HepG2 (cell line): ENCODE results near the gene STK32C. TPM values are rescaled to one million over a fixed set of nuclear protein-coding genes. Genes with fewer than 3 reads are reported as not detected.

Experiments
- ATAC-seq: fragments of 200-7000 bp; cut with Tn5 transposase; 3 replicates; pipeline ENCODE4 v1.9.1; 2020; ENCODE audit warnings: mild to moderate bottlenecking, moderate library complexity
- BruUV-seq: library from RNA; stranded (reverse); fragments of 400-500 nt; replicated peaks from 2 replicates; lab custom pipeline; 2021; lab: Mats Ljungman, UMichigan
- CTCF ChIA-PET: fragments of 300-600 bp; formaldehyde crosslinking; extraction: SDS; loops from one replicate; lab custom pipeline; 2021; ENCODE audit warnings: low total read pairs, inconsistent platforms, low intra/inter-chr PET ratio; lab: Yijun Ruan, JAX
- POLR2A ChIA-PET: fragments of 350-600 bp; sonication (Branson Sonifier 250); formaldehyde crosslinking; loops from one replicate; lab custom pipeline; 2020; ENCODE audit warnings: antibody characterized with exemption, inconsistent platforms; lab: Yijun Ruan, JAX
- DNase-seq: peaks from one replicate; pipeline ENCODE4 v3.0.0-alpha.2; 2015; ENCODE audit warnings: low spot score
- FAIRE-seq: peaks from 3 replicates; lab custom pipeline; 2011; peaks lifted over from hg19 to GRCh38; lab: Jason Lieb, UNC
- H2AFZ ChIP-seq: one replicate; pipeline ENCODE4 v1.6.1; 2011; ENCODE audit warnings: low read length, inconsistent platforms
- H3K27ac ChIP-seq: fragments of 300-600 bp; 3 replicates; pipeline ENCODE4 v1.8.0; 2011; ENCODE audit warnings: mixed run types, mild to moderate bottlenecking, mixed read lengths, low read length, inconsistent platforms; ENCODE audit not compliant: insufficient read depth; ENCODE audit errors: extremely low read length
- H3K27me3 ChIP-seq, 2 experiments: fragments of 200-600 bp in 1 of 2; 2 replicates in 1 of 2; 3 replicates in 1 of 2; pipeline versions ENCODE4 v1.6.0 to v1.8.0; 2011; ENCODE audit warnings: low read length in 2 of 2, mild to moderate bottlenecking in 2 of 2, moderate library complexity in 2 of 2, inconsistent platforms in 1 of 2; ENCODE audit not compliant: insufficient read depth in 2 of 2, control insufficient read depth in 1 of 2
- H3K36me3 ChIP-seq, 2 experiments: fragments of 200-600 bp in 1 of 2; replicated peaks in 1 of 2; 2 replicates in 1 of 2; 3 replicates in 1 of 2; pipeline versions ENCODE4 v1.5.1 to v1.8.0; 2011; ENCODE audit warnings: low read length in 2 of 2, inconsistent platforms in 1 of 2; ENCODE audit not compliant: insufficient read depth in 2 of 2, control insufficient read depth in 1 of 2
- H3K4me1 ChIP-seq: 2 replicates; pipeline ENCODE4 v1.5.1; 2012; ENCODE audit warnings: low read length, inconsistent platforms; ENCODE audit not compliant: insufficient read depth
- H3K4me2 ChIP-seq: 2 replicates; pipeline ENCODE4 v1.6.0; 2011; ENCODE audit warnings: low read depth, low read length, inconsistent platforms
- H3K4me3 ChIP-seq, 3 experiments: fragments of 200-600 bp in 1 of 3; sonication (generic), shearing (Covaris generic) in 1 of 3; replicated peaks in 1 of 3; 2 replicates each; pipeline ENCODE4 v1.5.1; 2011 to 2016; ENCODE audit warnings: low read length in 3 of 3, inconsistent platforms in 2 of 3, low read depth in 2 of 3, mild to moderate bottlenecking in 2 of 3, control low read depth in 1 of 3, mixed read lengths in 1 of 3; ENCODE audit not compliant: insufficient read depth in 1 of 3
- H3K79me2 ChIP-seq: one replicate; pipeline ENCODE4 v1.6.1; 2011; ENCODE audit warnings: low read length, inconsistent platforms; ENCODE audit not compliant: insufficient read depth
- H3K9ac ChIP-seq: 2 replicates; pipeline ENCODE4 v1.6.0; 2011; ENCODE audit warnings: mild to moderate bottlenecking, low read depth, low read length, inconsistent platforms; ENCODE audit not compliant: insufficient read depth
- H3K9me3 ChIP-seq: 2 replicates; pipeline ENCODE4 v1.5.1; 2012; ENCODE audit warnings: mild to moderate bottlenecking, low read length
- H4K20me1 ChIP-seq: 2 replicates; pipeline ENCODE4 v1.6.0; 2011; ENCODE audit warnings: inconsistent platforms, mild to moderate bottlenecking, low read length, moderate library complexity; ENCODE audit not compliant: insufficient read depth
- ATAD3A ChIP-seq: sonication (generic); formaldehyde crosslinking; IDR thresholded peaks from 2 replicates; pipeline ENCODE4 v1.4.0; 2020; ENCODE audit warnings: missing genetic modification reagents
- BRCA1 ChIP-seq: sonication (generic); formaldehyde crosslinking; IDR thresholded peaks from 2 replicates; pipeline ENCODE4 v1.4.0; 2020; ENCODE audit warnings: missing genetic modification reagents
- EEA1 ChIP-seq: sonication (generic); formaldehyde crosslinking; IDR thresholded peaks from 2 replicates; pipeline ENCODE4 v1.5.1; 2020; ENCODE audit warnings: mild to moderate bottlenecking, missing genetic modification reagents, borderline replicate concordance
- FOSL2 ChIP-seq: sonication (generic); formaldehyde crosslinking; IDR thresholded peaks from 2 replicates; pipeline ENCODE4 v1.4.0; 2020; ENCODE audit warnings: missing genetic modification reagents
- GPN1 ChIP-seq: sonication (generic); formaldehyde crosslinking; IDR thresholded peaks from 2 replicates; pipeline ENCODE4 v1.5.1; 2020; ENCODE audit warnings: missing genetic modification reagents, borderline replicate concordance
- HNF4A ChIP-seq: sonication (generic); formaldehyde crosslinking; IDR thresholded peaks from 2 replicates; pipeline ENCODE4 v1.4.0; 2020; ENCODE audit warnings: missing genetic modification reagents
- NONO ChIP-seq, 2 experiments: fragments of 450-650 bp in 1 of 2; sonication (generic) in 1 of 2; formaldehyde crosslinking in 1 of 2; IDR thresholded peaks in 1 of 2; conservative IDR thresholded peaks in 1 of 2; 2 replicates each; pipeline versions ENCODE4 v1.6.1 to v1.8.0; 2017 to 2022; ENCODE audit warnings: mild to moderate bottlenecking in 1 of 2, missing genetic modification reagents in 1 of 2, moderate library complexity in 1 of 2
- RFXANK ChIP-seq: IDR thresholded peaks from 2 replicates; pipeline ENCODE4 v1.6.1; 2016
- SALL1 ChIP-seq: sonication (generic); formaldehyde crosslinking; IDR thresholded peaks from 2 replicates; pipeline ENCODE4 v1.8.0; 2022; ENCODE audit warnings: mild to moderate bottlenecking, missing genetic modification reagents
- SIN3A ChIP-seq: IDR thresholded peaks from 2 replicates; pipeline ENCODE4 v1.6.1; 2011; ENCODE audit warnings: low read depth, mild to moderate bottlenecking, control low read depth, low read length, borderline replicate concordance
- TP53 ChIP-seq: sonication (generic); formaldehyde crosslinking; conservative IDR thresholded peaks from 2 replicates; pipeline ENCODE4 v1.4.0; 2020; ENCODE audit warnings: missing genetic modification reagents
- ZNF3 ChIP-seq: IDR thresholded peaks from 2 replicates; pipeline ENCODE4 v1.7.0; 2017; ENCODE audit warnings: inconsistent platforms
- ZNF432 ChIP-seq: sonication (generic); formaldehyde crosslinking; IDR thresholded peaks from 2 replicates; pipeline ENCODE4 v1.5.0; 2020; ENCODE audit warnings: missing genetic modification reagents, mild to moderate bottlenecking, borderline replicate concordance
- ZNF549 ChIP-seq: sonication (generic); formaldehyde crosslinking; IDR thresholded peaks from 2 replicates; pipeline ENCODE4 v1.5.0; 2020; ENCODE audit warnings: missing genetic modification reagents
- ZNF780A ChIP-seq: sonication (generic); formaldehyde crosslinking; IDR thresholded peaks from 2 replicates; pipeline ENCODE4 v1.8.0; 2022; ENCODE audit warnings: mild to moderate bottlenecking, missing genetic modification reagents, moderate library complexity
- WGBS: methylation state at CpG from one replicate; pipeline ENCODE4 v1.1.6; 2017; ENCODE audit warnings: low lambda C conversion rate; 5-methylcytosine and 5-hydroxymethylcytosine counted together
- in situ Hi-C: cut with HindIII; loops from 2 replicates; pipeline ENCODE4 v1.10.0; 2017; ENCODE audit warnings: low pct_unique_long_range_greater_than_20kb; ENCODE audit not compliant: extremely low pct_ligation_motif_present
- intact Hi-C: fragments of 100-400 bp; cut with micrococcal nuclease; formaldehyde crosslinking; loops from one replicate; pipeline ENCODE4 v1.10.0; 2022; ENCODE audit not compliant: unreplicated experiment
- polyA plus RNA-seq, 8 experiments: library from polyadenylated mRNA; depleted of rRNA in 3 of 8; stranded (reverse) in 7 of 8; unstranded in 1 of 8; fragments of >200 nt; fragmentation: Illumina TruSeq in 4 of 8; extraction: Trizol in 4 of 8; gene quantifications; 2 replicates each; pipeline versions ENCODE4 v1.2.1 to v1.2.3, GENCODE V29; 2011 to 2016; ENCODE audit warnings: low read depth in 4 of 8, missing spikeins in 1 of 8, mixed read lengths in 1 of 8; ENCODE audit not compliant: insufficient read depth in 1 of 8
- total RNA-seq, 5 experiments: library from RNA; depleted of rRNA; stranded (reverse); fragments of >200 nt; fragmentation: Illumina TruSeq; extraction: Trizol; gene quantifications; 2 replicates each; pipeline ENCODE4 v1.2.3, GENCODE V29; 2016; ENCODE audit warnings: low read depth in 1 of 5
- TF ChIP-seq, protein P1 (sequence below), 2 experiments: sonication (generic) in 1 of 2; formaldehyde crosslinking in 1 of 2; IDR thresholded peaks; 2 replicates each; pipeline versions ENCODE4 v1.4.0 to v1.6.1; 2018 to 2020; ENCODE audit warnings: missing genetic modification reagents in 2 of 2, borderline replicate concordance in 1 of 2, low read depth in 1 of 2, mild to moderate bottlenecking in 1 of 2, missing biosample characterization in 1 of 2
- TF ChIP-seq, protein P2 (sequence below): sonication (generic); formaldehyde crosslinking; IDR thresholded peaks from 2 replicates; pipeline ENCODE4 v1.4.0; 2020; ENCODE audit warnings: missing genetic modification reagents; ENCODE audit errors: not compliant biosample characterization
- TF ChIP-seq, protein P3 (sequence below): sonication (generic); formaldehyde crosslinking; conservative IDR thresholded peaks from 2 replicates; pipeline ENCODE4 v1.4.0; 2020; ENCODE audit warnings: missing genetic modification reagents

STK32C gene
- total and polyA plus RNA-seq, 2 of the 13 experiments (the other 11 are each of a cell fraction or from before 2014, with no cell fraction given) = 10.9 to 19.4 TPM

DNA sequence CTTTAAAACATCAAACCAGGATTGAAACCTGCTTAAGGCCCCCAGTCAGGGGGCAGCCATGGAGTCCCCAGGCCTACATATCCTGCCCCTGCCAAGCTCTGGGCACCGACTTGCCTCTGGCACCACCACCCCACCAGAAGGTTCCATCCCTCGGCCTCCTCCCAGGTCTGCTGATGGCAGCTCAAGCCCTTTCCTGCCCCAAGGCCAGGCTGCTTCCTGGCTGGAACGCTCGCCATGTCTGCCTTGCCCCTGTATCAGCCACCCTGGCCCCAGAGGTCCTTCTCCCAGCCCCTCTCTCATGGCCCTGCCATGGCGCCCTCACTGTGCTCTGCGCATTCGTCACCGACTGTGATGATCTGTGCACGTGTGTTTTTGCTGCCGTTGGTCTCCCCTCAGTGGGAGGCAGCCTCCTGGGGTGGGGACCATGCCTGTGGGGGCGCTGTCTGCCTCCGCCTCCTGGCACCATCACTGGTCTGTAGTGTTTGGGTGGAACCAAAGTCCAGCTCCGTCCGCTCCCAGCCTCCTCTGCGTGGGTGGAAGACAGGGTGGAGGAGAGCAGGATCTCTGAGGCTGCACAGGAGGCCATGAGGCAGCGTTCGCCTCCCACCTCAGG lies 117.8 kb downstream of the STK32C start (continued):
- TF ChIP-seq HNF4A (CRISPR knock-in tag) = peak; percentile 25; the same call in 1 of the 2 replicates
- no peak for TF ChIP-seq GPN1 (CRISPR knock-in tag)
- no peak for TF ChIP-seq ZNF549 (CRISPR knock-in tag)
- TF ChIP-seq ZNF3 (CRISPR knock-in tag) = no peak

DNA sequence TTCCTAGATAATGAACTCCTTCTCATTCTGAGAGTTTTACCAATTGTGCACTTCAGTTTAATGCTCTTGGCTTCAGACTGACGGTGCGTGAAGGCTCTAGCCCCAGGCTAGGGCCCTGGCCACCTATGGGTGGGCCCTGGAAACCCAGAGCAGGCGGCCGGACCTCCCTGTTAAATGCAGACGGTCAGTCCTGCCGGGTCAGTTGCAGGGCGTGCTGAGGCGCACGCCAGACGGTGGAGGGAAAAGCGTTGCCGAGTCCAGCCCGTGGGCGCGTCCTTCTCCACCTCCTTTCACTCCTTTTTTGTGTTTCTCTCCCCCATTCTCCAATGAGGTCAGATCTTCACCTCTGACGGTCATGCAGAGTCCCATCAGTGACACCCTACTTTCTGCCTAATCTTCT lies 118.7 kb downstream of the STK32C start:
- 40% methylated on average over 16 of the region's 16 CpGs for WGBS
- Histone ChIP-seq H3K27ac (no peak overlapping the region), H3K4me3 (no peak overlapping the region), H3K9ac (no peak overlapping the region), H3K4me2 (no peak overlapping the region), H3K27me3 (peaks cover 4 to 39% of the 10 kb centered on the region in 2 experiments), H3K4me1 (peaks cover 9% of the 10 kb centered on the region), H3K79me2 (no peaks in the 10 kb centered on the region), H3K9me3 (no peaks in the 10 kb centered on the region), H4K20me1 (peaks cover 18% of the 10 kb centered on the region; the same call in 1 of the 2 replicates), H2AFZ (no peak overlapping the region), H3K36me3 (no peaks in the 10 kb centered on the region)
- intact Hi-C loops = no loop called here
- no TSS peak for BruUV-seq
- DNase-seq (no peak), FAIRE-seq (no peak), ATAC-seq (peak; percentile 42)
- in situ Hi-C loops = no loop called here
- POLR2A ChIA-PET = no interaction called here
- CTCF ChIA-PET = no interaction called here
- TF ChIP-seq EEA1 (CRISPR knock-in tag) = no peak
- TF ChIP-seq FOSL2 (CRISPR knock-in tag) = no peak
- TF ChIP-seq TP53 (CRISPR knock-in tag) = no peak
- no peak for TF ChIP-seq NONO (IDR thresholded peaks at IDR 0.05)
- TF ChIP-seq NONO (CRISPR knock-in tag; conservative IDR thresholded peaks at IDR 0.05) = no peak
- TF ChIP-seq RFXANK = no peak
- no peak for TF ChIP-seq ZNF780A (CRISPR knock-in tag)
- no peak for TF ChIP-seq ATAD3A (CRISPR knock-in tag)
- TF ChIP-seq, protein P1, sequence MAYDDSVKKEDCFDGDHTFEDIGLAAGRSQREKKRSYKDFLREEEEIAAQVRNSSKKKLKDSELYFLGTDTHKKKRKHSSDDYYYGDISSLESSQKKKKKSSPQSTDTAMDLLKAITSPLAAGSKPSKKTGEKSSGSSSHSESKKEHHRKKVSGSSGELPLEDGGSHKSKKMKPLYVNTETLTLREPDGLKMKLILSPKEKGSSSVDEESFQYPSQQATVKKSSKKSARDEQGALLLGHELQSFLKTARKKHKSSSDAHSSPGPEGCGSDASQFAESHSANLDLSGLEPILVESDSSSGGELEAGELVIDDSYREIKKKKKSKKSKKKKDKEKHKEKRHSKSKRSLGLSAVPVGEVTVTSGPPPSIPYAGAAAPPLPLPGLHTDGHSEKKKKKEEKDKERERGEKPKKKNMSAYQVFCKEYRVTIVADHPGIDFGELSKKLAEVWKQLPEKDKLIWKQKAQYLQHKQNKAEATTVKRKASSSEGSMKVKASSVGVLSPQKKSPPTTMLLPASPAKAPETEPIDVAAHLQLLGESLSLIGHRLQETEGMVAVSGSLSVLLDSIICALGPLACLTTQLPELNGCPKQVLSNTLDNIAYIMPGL (CRISPR knock-in tag; IDR thresholded peaks at IDR 0.05; ENCODE audit: borderline replicate concordance in 1 of 2, low read depth in 1 of 2) = no peak
- TF ChIP-seq, protein P2, sequence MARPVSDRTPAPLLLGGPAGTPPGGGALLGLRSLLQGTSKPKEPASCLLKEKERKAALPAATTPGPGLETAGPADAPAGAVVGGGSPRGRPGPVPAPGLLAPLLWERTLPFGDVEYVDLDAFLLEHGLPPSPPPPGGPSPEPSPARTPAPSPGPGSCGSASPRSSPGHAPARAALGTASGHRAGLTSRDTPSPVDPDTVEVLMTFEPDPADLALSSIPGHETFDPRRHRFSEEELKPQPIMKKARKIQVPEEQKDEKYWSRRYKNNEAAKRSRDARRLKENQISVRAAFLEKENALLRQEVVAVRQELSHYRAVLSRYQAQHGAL (CRISPR knock-in tag) = no peak
- no peak for TF ChIP-seq ZNF432 (CRISPR knock-in tag)
- TF ChIP-seq SALL1 (CRISPR knock-in tag) = no peak
- no peak for TF ChIP-seq SIN3A
- TF ChIP-seq BRCA1 = no peak
- TF ChIP-seq, protein P3, sequence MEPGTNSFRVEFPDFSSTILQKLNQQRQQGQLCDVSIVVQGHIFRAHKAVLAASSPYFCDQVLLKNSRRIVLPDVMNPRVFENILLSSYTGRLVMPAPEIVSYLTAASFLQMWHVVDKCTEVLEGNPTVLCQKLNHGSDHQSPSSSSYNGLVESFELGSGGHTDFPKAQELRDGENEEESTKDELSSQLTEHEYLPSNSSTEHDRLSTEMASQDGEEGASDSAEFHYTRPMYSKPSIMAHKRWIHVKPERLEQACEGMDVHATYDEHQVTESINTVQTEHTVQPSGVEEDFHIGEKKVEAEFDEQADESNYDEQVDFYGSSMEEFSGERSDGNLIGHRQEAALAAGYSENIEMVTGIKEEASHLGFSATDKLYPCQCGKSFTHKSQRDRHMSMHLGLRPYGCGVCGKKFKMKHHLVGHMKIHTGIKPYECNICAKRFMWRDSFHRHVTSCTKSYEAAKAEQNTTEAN (CRISPR knock-in tag) = no peak
